Retinal pigment epithelial cell (primary cell): ENCODE results near the gene TSSK2.

ENCODE experiments used
- DNase-seq: peaks from one replicate; pipeline ENCODE4 v3.0.0-alpha.2; 2010; ENCODE audit warnings: low read depth
- H3K4me3 ChIP-seq: 2 replicates; pipeline ENCODE4 v1.5.1; 2011; ENCODE audit warnings: mild to moderate bottlenecking, low read length, control low read depth, moderate library complexity
- CTCF ChIP-seq: conservative IDR thresholded peaks from 2 replicates; pipeline ENCODE4 v1.5.1; 2011; ENCODE audit warnings: low read depth, low read length, control low read depth, inconsistent platforms

TSSK2 gene

GRCh38 chr22:19125474-19126308 lies 5.4 kb upstream of the TSSK2 start:
- no peak for DNase-seq
- TF ChIP-seq CTCF = no peak
- H3K4me3 ChIP-seq = no peak overlapping the region

GRCh38 chr22:19126309-19127273 lies 4.5 kb upstream of the TSSK2 start:
- no peak for DNase-seq
- H3K4me3 ChIP-seq = no peak overlapping the region
- TF ChIP-seq CTCF = no peak

GRCh38 chr22:19127329-19128008 lies 3.6 kb upstream of the TSSK2 start:
- TF ChIP-seq CTCF = no peak
- DNase-seq = no peak
- H3K4me3 ChIP-seq = no peak overlapping the region

- no peak for TF ChIP-seq CTCF
These were observed 3.1 kb upstream of the TSSK2 start for GRCh38 chr22:19128009-19128401.

GRCh38 chr22:19128946-19129727 lies 2.0 kb upstream of the TSSK2 start:
- no peak for DNase-seq
- no peak overlapping the region for H3K4me3 ChIP-seq
- no peak for TF ChIP-seq CTCF

More at GRCh38 chr22:19128009-19128401, 3.1 kb upstream of the TSSK2 start:
- no peak overlapping the region for H3K4me3 ChIP-seq
- no peak for DNase-seq

- no peak for TF ChIP-seq CTCF
- DNase-seq = no peak
- no peak overlapping the region for H3K4me3 ChIP-seq
These were observed 1.2 kb upstream of the TSSK2 start for GRCh38 chr22:19129871-19130270.
